Measurements from ENCODE around the gene RELCH.

Gene RELCH

DNA sequence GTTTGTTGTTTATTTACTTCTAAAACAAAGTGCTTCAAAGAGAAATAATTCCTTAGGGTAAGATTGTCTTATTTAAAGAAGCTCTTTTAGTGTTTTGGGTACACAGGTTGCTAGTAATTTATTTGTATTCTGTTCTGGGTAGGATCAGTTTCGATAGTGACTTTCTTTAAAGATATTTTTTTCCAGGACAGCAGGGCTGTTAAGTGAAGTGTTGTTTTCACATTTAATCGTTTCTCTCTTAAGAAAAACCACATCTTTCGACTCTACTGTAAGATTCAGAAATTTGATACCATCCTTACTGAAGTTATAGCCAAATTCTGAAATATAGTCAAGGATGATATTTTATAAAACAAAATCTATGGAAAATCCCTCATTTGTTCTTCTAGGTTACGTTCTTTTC is 155.8 kb downstream of the RELCH start:
- DNase-seq, result no peak

DNA sequence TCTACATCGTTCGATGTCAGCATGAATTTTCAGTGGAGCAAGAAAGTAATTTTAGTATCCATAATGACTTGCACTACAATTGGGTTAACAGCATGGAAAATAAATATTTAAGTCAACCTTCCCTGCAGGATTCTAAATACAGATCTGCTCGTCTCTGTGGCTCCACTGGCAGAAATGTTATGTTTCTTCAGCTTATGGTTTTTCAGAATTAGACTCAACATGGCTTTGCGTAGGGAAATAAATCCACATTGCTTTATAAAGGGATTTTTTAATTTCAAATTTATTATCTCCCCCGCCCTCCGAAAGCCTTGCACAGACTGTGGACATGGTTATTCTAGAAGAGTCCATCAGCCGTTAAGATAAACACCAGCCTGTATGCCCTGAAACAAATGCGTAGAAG is 156.3 kb downstream of the RELCH start:
- DNase-seq, result peak in 1 of 3 experiments; percentile 23

- DNase-seq, result no peak
Measured at GRCh38 chr18:62345909-62346308, 158.9 kb downstream of the RELCH start.

- DNase-seq, result peak in 2 of 3 experiments; percentile 26 to 29
Measured at GRCh38 chr18:62346333-62347088, 159.5 kb downstream of the RELCH start.

GRCh38 chr18:62347089-62347506 is 160.0 kb downstream of the RELCH start:
- DNase-seq, result no peak

- no peak for DNase-seq
Measured at GRCh38 chr18:62348474-62348873, 161.4 kb downstream of the RELCH start.

- DNase-seq, result peak in 1 of 3 experiments; percentile 16
Measured at GRCh38 chr18:62353170-62353569, 166.1 kb downstream of the RELCH start.

GRCh38 chr18:62354151-62354550 is 167.1 kb downstream of the RELCH start:
- DNase-seq, result no peak

DNA sequence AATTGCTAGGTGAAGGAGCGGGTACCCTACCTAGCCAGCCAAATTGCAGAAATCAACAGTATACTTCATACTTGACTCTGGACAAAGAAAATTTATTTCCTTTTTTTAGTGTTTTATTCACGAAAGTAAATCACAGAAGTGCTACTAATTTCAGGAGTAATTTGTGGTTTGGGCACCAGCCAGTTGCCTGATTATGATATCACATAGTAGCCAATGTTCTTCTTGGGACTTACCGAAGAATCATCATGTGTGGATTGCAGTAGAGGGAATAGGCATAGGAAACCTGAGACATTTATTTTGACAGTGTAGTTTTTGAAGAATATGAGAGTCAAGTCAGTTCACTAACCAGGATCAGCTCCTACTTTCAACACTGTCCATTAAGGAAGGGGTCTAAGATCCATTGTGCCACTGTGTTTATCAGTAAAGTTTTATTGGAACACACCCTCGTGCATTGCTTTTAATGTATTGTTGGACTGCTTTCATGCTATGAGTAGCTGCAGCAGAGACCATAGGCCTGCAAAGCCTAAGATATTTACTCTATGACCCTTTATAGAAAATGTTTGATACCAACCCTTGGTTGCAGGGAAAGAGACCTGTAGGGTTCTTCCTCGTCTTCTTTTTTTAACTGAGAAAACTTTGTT is 170.1 kb downstream of the RELCH start:
- DNase-seq, result no peak

All from NCI-H1417 (cell line).